ENCODE measurements around the gene SYNE1.
"Not testable (repeated sequence)": the region's sequence is repeated elsewhere in the genome, so short reads cannot be mapped to it uniquely, and the experiment has no call there.

The SYNE1 gene

DNA sequence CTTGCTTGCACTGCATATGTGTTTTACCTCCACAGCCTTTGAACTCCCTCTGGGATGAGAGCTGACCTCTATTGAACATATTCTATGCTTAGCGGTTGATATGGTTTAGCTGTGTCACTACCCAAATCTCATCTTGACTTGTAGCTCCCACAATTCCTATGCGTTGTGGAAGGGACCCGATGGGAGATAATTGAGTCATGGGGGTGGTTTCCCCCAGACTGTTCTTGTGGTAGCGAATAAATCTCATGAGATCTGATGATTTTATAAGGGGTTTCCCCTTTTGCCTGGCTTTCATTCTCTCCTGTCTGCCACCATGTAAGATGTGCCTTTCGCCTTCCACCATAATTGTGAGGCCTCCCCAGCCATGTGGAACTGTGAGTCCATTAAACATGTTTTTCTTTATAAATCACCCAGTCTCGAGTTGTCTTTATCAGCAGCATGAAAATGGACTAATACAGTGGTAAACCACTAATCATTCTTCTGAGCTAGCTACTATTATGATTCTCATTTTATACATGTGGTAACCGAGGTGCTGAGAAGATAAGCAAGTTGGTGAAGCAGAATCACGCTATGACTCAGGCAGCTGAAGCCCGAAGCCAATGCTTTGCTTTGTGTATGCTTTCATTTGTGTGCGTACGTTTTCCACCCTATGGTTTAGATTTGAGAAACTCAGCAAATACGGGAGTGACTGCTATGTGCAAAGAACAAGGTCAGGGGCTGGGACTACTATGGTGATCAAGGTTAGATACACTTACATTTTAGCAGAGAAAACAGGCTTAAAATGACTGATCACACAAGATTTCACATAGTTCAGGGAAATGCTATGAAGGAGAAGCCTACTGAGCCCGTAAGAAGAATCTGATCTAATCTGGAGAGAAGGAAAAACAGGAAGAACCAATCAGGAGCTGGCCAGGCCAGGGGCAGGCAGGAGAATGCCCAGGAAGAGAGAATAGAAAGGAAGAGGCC is 466.2 kb downstream of the SYNE1 start:
- DNase-seq = peak; percentile 82

- DNase-seq = no peak
Observed at GRCh38 chr6:152170313-152170701, 466.9 kb downstream of the SYNE1 start.

- no peak for DNase-seq
Observed at GRCh38 chr6:152167641-152168603, 469.2 kb downstream of the SYNE1 start.

GRCh38 chr6:152166897-152167296 is 470.3 kb downstream of the SYNE1 start:
- no peak for DNase-seq

- no peak for DNase-seq
Observed at GRCh38 chr6:152166497-152166896, 470.7 kb downstream of the SYNE1 start.

GRCh38 chr6:152164957-152165356 is 472.2 kb downstream of the SYNE1 start:
- DNase-seq = no peak

DNA sequence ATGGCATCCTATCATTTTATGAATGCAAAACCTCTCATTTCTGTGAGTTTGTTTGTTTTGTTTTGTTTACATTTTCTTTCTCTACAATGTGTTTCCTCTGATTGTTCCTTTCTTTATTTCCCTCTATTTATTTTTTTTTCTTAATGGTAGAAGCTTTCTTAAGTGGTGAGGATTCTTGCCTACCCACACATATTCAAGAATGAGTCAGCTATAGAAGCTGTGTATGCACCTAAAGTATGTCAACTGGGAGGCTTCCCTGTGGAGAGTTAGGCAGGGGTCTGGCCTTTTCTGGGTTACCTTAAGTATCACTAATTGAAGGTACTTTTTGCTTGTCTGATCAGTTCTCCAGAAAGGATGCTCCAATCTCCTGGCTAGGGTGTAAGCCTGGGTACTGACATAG is 475.7 kb downstream of the SYNE1 start:
- DNase-seq = no peak

DNA sequence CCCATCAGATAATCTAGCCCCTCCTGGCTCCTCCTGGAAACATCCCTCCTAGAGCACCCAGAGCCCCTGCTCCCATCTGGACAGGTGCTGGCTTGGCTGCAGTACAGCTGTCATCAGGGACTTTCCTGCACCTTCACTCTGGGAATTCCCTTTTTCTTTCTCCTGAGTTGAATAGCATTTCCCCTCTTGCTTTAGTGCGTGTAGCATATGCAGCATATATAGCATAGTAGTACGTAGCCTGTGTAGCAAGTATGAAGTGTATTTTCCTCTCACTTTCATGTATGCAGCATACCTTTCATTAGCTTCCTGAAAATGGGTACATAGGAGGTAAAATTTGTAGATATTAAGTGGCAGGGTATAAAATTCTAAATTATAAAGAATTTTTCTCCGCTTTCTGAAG is 476.8 kb downstream of the SYNE1 start:
- DNase-seq = no peak

- no peak for DNase-seq
Observed at GRCh38 chr6:152155792-152156191, 481.4 kb downstream of the SYNE1 start.

GRCh38 chr6:152154559-152155356 is 482.4 kb downstream of the SYNE1 start:
- no peak for DNase-seq

DNA sequence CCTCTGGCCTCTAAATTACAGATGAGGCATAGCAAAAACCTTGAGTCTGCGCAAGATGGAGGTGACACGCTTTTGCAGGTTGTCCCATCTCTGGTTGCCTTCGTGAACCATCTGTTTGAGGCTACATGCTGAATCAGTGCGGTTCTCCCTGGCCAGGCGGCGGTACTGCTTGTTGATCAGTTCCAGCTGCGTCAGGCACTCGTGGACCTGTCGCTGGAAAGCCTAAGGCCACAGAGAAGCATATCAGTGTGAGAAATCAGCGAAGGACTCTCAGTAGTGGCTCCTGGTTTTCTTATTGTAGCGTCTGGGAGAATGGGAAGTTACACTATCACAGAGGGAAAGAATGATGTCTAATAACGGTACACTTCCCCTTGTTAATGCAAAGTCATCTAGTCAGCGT is 485.2 kb downstream of the SYNE1 start:
- no peak for DNase-seq

DNA sequence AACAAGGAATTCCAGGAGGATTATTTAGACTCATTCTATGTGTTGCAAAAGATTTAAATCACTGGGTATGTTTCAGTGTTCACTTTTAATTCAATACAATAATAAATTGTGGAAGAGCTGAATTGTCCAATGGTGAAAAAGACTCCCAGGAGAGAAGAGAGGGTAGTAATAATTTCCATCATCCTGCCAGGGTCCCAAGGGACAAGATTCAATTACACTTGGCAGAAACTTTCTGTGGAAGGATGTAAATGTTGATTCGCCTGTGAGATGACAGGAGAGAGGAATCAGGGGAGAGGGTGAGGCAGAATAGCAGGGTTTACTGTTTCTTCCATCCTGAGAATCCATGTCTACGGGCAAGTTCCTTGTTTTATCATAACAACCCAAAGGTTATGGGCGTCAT is 487.0 kb downstream of the SYNE1 start:
- DNase-seq = no peak

GRCh38 chr6:152148412-152148811 is 488.8 kb downstream of the SYNE1 start:
- DNase-seq = no peak

- DNase-seq = no peak
Observed at GRCh38 chr6:152147269-152147668, 489.9 kb downstream of the SYNE1 start.

GRCh38 chr6:152146385-152146784 is 490.8 kb downstream of the SYNE1 start:
- no peak for DNase-seq

DNA sequence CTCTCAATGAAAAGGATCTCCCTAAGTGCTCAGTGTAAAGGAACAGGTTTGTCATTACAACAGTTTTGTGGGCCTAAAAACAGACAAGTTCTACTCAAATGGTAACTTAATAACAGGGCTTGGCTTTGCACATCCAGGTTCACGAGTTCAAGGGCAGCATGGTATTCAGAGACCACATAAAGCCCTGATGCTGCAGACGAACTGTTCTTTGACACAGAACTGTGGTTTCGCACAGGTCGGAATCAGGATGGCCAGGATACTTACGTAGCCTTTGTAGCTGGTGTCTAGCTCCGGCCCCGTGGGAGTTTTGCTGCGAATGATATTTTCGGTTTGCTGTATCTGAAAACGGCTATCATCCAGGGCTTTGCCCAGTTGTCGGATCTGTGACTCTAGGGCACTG is 493.8 kb downstream of the SYNE1 start:
- no peak for DNase-seq

DNA sequence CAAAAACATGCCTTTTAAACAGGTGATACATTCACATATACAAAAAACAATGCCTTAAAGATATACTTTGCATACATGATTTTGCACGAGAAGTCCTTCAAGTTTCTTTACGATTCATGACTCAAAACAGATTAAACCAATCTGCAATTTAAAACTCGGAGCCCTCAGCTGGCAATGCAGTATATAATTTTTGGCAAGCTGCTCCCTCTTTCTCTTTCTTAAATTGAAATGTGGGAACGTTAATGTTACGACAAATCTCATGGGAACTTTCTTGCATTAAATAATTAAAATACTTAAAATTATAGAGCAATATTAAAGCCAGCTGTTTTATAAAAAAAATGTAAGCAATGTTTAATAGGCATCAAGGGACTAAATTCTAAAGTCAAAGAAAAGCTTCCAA is 495.1 kb downstream of the SYNE1 start:
- no peak for DNase-seq

- DNase-seq = not testable (repeated sequence)
Observed at GRCh38 chr6:152138344-152138743, 498.8 kb downstream of the SYNE1 start.

DNA sequence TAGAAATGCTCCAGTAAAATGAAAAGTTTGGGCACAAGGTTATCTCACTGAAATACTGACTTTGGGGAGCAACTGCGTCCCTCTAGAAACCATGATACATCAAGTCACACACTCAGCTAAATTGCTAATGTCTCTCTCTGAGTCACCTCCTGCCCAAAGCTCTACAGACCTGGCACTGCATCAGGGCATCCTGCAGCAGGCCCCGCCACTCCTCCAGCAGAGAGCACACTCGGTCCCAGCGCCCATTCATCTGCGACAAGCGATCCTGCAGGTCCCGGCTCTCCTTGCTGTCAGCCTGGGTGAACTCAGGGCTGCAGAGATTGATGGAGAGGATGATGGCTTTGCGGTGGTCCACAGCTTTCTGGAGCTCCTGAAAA is 500.7 kb downstream of the SYNE1 start:
- DNase-seq = no peak

GRCh38 chr6:152135755-152136448 is 501.3 kb downstream of the SYNE1 start:
- no peak for DNase-seq

- DNase-seq = no peak
Observed at GRCh38 chr6:152130441-152130840, 506.7 kb downstream of the SYNE1 start.

- no peak for DNase-seq
Observed at GRCh38 chr6:152129691-152130151, 507.4 kb downstream of the SYNE1 start.
